GM23338 (cell line): ENCODE results near the gene LTBR. TPM values are rescaled to one million over a fixed set of nuclear protein-coding genes. Genes with fewer than 3 reads are reported as not detected.

Experiments
- ATAC-seq: fragments of 200-7000 bp; cut with Tn5 transposase; 3 replicates; pipeline ENCODE4 v1.9.1; 2020
- DNase-seq: peaks from one replicate; pipeline ENCODE4 v3.0.0-alpha.2; 2015; ENCODE audit warnings: low spot score
- H2AFZ ChIP-seq: fragments of 200-600 bp; sonication (generic); 2 replicates; pipeline ENCODE4 v1.8.0; 2016; ENCODE audit warnings: antibody characterized with exemption, mild to moderate bottlenecking, moderate library complexity
- H3F3A ChIP-seq: fragments of 200-600 bp; sonication (generic); replicated peaks from 2 replicates; pipeline ENCODE4 v1.8.0; 2017; ENCODE audit warnings: antibody characterized with exemption, mixed run types, low read depth
- H3K27ac ChIP-seq: fragments of 200-600 bp; sonication (generic); 2 replicates; pipeline ENCODE4 v1.6.1; 2016; ENCODE audit warnings: low read depth
- H3K27me3 ChIP-seq: fragments of 200-600 bp; sonication (generic); 2 replicates; pipeline ENCODE4 v1.8.0; 2016; ENCODE audit warnings: mild to moderate bottlenecking, mixed run types, moderate library complexity; ENCODE audit not compliant: insufficient read depth
- H3K36me3 ChIP-seq: fragments of 200-600 bp; sonication (generic); 2 replicates; pipeline ENCODE4 v1.8.0; 2016; ENCODE audit warnings: mild to moderate bottlenecking; ENCODE audit not compliant: insufficient read depth
- H3K4me1 ChIP-seq: fragments of 200-600 bp; sonication (generic); 2 replicates; pipeline ENCODE4 v1.8.0; 2016; ENCODE audit warnings: mild to moderate bottlenecking, moderate library complexity; ENCODE audit not compliant: insufficient read depth
- H3K4me2 ChIP-seq: fragments of 200-600 bp; sonication (generic); 2 replicates; pipeline ENCODE4 v1.7.1; 2017; ENCODE audit warnings: mixed run types
- H3K4me3 ChIP-seq: fragments of 200-600 bp; sonication (generic); 2 replicates; pipeline ENCODE4 v1.6.1; 2016; ENCODE audit warnings: mixed run types
- H3K79me2 ChIP-seq: fragments of 200-600 bp; sonication (generic); replicated peaks from 2 replicates; pipeline ENCODE4 v1.8.0; 2017; ENCODE audit warnings: mild to moderate bottlenecking; ENCODE audit not compliant: insufficient read depth
- H3K9me2 ChIP-seq: fragments of 200-600 bp; sonication (generic); 2 replicates; pipeline ENCODE4 v1.8.0; 2017; ENCODE audit not compliant: insufficient read depth
- H4K20me1 ChIP-seq: fragments of 200-600 bp; sonication (generic); replicated peaks from 2 replicates; pipeline ENCODE4 v1.8.0; 2017; ENCODE audit warnings: mild to moderate bottlenecking; ENCODE audit not compliant: insufficient read depth
- H3K27ac Mint-ChIP-seq: 2 replicates; pipeline ENCODE4 v1.8.0; 2020; ENCODE audit warnings: inconsistent platforms, mild to moderate bottlenecking, moderate library complexity, mixed read lengths
- H3K27me3 Mint-ChIP-seq: 3 replicates; pipeline ENCODE4 v1.8.0; 2022; ENCODE audit warnings: low read depth, mild to moderate bottlenecking, moderate library complexity, mixed read lengths, inconsistent platforms; ENCODE audit not compliant: insufficient read depth, poor library complexity
- H3K36me3 Mint-ChIP-seq: 3 replicates; pipeline ENCODE4 v1.8.0; 2021; ENCODE audit warnings: low read depth, mild to moderate bottlenecking, inconsistent platforms, moderate library complexity, mixed read lengths
- H3K4me1 Mint-ChIP-seq: 3 replicates; pipeline ENCODE4 v1.8.0; 2020; ENCODE audit warnings: mild to moderate bottlenecking, inconsistent platforms, mixed read lengths
- H3K4me3 Mint-ChIP-seq: 3 replicates; pipeline ENCODE4 v1.8.0; 2021; ENCODE audit warnings: moderate library complexity, mild to moderate bottlenecking, inconsistent platforms, mixed read lengths
- H3K9me3 Mint-ChIP-seq: 3 replicates; pipeline ENCODE4 v1.8.0; 2020; ENCODE audit warnings: moderate library complexity, mild to moderate bottlenecking, inconsistent platforms, mixed read lengths
- CREB1 ChIP-seq: fragments of 250-450 bp; sonication (Bioruptor Pico); IDR thresholded peaks from 2 replicates; pipeline ENCODE4 v1.5.0; 2020; ENCODE audit warnings: low read depth, mild to moderate bottlenecking, moderate library complexity
- EZH2 ChIP-seq: fragments of 200-600 bp; sonication (generic); IDR thresholded peaks from one replicate; pipeline ENCODE4 v1.8.0; 2017; ENCODE audit warnings: antibody characterized with exemption, mild to moderate bottlenecking, low read depth; ENCODE audit not compliant: unreplicated experiment
- EZH2phosphoT487 ChIP-seq: fragments of 200-600 bp; sonication (generic); IDR thresholded peaks from one replicate; pipeline ENCODE4 v1.8.1; 2018; ENCODE audit warnings: antibody characterized with exemption; ENCODE audit not compliant: unreplicated experiment
- JUNB ChIP-seq: IDR thresholded peaks from one replicate; pipeline ENCODE4 v1.6.1; 2016; ENCODE audit warnings: antibody characterized with exemption; ENCODE audit not compliant: unreplicated experiment
- NANOG ChIP-seq: IDR thresholded peaks from 2 replicates; pipeline ENCODE4 v1.6.1; 2016; ENCODE audit warnings: antibody characterized with exemption, borderline replicate concordance
- POLR2AphosphoS5 ChIP-seq: IDR thresholded peaks from 2 replicates; pipeline ENCODE4 v1.6.1; 2016; ENCODE audit warnings: antibody characterized with exemption, low read depth
- STAT1 ChIP-seq: IDR thresholded peaks from one replicate; pipeline ENCODE4 v1.6.1; 2016; ENCODE audit warnings: antibody characterized with exemption; ENCODE audit not compliant: unreplicated experiment
- ZNF114 ChIP-seq: fragments of 250-450 bp; sonication (Bioruptor Pico); IDR thresholded peaks from 2 replicates; pipeline ENCODE4 v1.5.0; 2020; ENCODE audit warnings: mild to moderate bottlenecking, moderate library complexity
- ZNF331 ChIP-seq: fragments of 250-450 bp; sonication (Bioruptor Pico); IDR thresholded peaks from 2 replicates; pipeline ENCODE4 v1.5.0; 2020; ENCODE audit warnings: low read depth, mild to moderate bottlenecking, moderate library complexity
- polyA plus RNA-seq: library from polyadenylated mRNA; unstranded; fragments of >200 nt; fragmentation: Nextera tagmentation; extraction: Ambion mirVana; gene quantifications from 2 replicates; pipeline ENCODE4 v1.2.1, GENCODE V29; 2016
- total RNA-seq: library from RNA; depleted of rRNA; stranded (reverse); fragments of >200 nt; shearing (Covaris generic); gene quantifications from 2 replicates; pipeline ENCODE4 v1.2.3, GENCODE V29; 2014
- TF ChIP-seq, protein P1 (sequence below): fragments of 250-450 bp; sonication (Bioruptor Pico); IDR thresholded peaks from 2 replicates; pipeline ENCODE4 v1.5.0; 2020; ENCODE audit warnings: mild to moderate bottlenecking, moderate library complexity
- TF ChIP-seq, protein P2 (sequence below): IDR thresholded peaks from 2 replicates; pipeline ENCODE4 v1.6.1; 2016; ENCODE audit warnings: antibody characterized with exemption
- TF ChIP-seq, protein P3 (sequence below): IDR thresholded peaks from one replicate; pipeline ENCODE4 v1.6.1; 2018; ENCODE audit warnings: antibody characterized with exemption; ENCODE audit not compliant: unreplicated experiment
- TF ChIP-seq, protein P4 (sequence below), 2 experiments: fragments of 200-600 bp in 1 of 2; sonication (generic) in 1 of 2; conservative IDR thresholded peaks; 2 replicates each; pipeline versions ENCODE4 v1.5.1 to v1.6.1; 2016 to 2017; ENCODE audit warnings: antibody characterized with exemption in 2 of 2, low read depth in 2 of 2, mild to moderate bottlenecking in 2 of 2, moderate library complexity in 1 of 2

The LTBR gene
- total and polyA plus RNA-seq, 2 experiments from 2014 or later = 6.1 to 6.8 TPM

DNA sequence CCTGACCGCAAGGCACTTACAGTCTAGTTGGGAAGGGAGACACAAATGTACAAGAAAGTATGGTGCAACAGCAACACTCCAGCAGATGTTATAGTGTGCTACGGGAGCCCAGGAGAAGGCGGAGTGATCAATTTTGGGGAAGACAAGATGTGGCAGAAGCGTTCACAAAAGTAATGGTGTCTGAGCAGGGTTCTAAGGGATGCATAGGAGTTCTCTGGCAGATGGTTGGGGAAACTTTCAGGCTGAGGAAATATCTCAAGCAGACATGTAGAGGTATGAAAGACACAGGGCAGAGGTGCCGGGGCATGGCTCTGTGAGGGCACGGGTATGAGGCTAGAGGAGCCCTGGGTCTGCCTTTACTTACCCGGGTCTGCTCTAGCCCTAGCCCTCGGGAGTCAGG lies 37.0 kb upstream of the LTBR start:
- ATAC-seq (no peak), DNase-seq (no peak)
- Mint-ChIP-seq H3K27ac (no peak overlapping the region), H3K9me3 (no peaks in the 10 kb centered on the region), H3K36me3 (peaks cover 42% of the 10 kb centered on the region), H3K4me3 (no peak overlapping the region), H3K27me3 (peaks cover 5% of the 10 kb centered on the region), H3K4me1 (peaks cover 18% of the 10 kb centered on the region)
- no peak overlapping the region for H3K4me3 ChIP-seq
- H4K20me1 ChIP-seq = no peaks in the 10 kb centered on the region
- H3K79me2 ChIP-seq = no peaks in the 10 kb centered on the region; the same call in 1 of the 2 replicates
- no peak overlapping the region for H3K27ac ChIP-seq
- H3K36me3 ChIP-seq = no peaks in the 10 kb centered on the region; the same call in 1 of the 2 replicates
- peaks cover 4% of the 10 kb centered on the region; the same call in 1 of the 2 replicates for H3K9me2 ChIP-seq
- peaks cover 21% of the 10 kb centered on the region for H3K4me1 ChIP-seq
- no peaks in the 10 kb centered on the region; the same call in 1 of the 2 replicates for H3F3A ChIP-seq
- no peak overlapping the region for H2AFZ ChIP-seq
- H3K4me2 ChIP-seq = no peak overlapping the region
- TF ChIP-seq ZNF114 (CRISPR knock-in tag) (no peak), ZNF331 (no peak), POLR2AphosphoS5 (no peak), EZH2 (no peak), JUNB (no peak), STAT1 (no peak), CREB1 (CRISPR knock-in tag) (no peak), NANOG (no peak), EZH2phosphoT487 (no peak)
- TF ChIP-seq, protein P1, sequence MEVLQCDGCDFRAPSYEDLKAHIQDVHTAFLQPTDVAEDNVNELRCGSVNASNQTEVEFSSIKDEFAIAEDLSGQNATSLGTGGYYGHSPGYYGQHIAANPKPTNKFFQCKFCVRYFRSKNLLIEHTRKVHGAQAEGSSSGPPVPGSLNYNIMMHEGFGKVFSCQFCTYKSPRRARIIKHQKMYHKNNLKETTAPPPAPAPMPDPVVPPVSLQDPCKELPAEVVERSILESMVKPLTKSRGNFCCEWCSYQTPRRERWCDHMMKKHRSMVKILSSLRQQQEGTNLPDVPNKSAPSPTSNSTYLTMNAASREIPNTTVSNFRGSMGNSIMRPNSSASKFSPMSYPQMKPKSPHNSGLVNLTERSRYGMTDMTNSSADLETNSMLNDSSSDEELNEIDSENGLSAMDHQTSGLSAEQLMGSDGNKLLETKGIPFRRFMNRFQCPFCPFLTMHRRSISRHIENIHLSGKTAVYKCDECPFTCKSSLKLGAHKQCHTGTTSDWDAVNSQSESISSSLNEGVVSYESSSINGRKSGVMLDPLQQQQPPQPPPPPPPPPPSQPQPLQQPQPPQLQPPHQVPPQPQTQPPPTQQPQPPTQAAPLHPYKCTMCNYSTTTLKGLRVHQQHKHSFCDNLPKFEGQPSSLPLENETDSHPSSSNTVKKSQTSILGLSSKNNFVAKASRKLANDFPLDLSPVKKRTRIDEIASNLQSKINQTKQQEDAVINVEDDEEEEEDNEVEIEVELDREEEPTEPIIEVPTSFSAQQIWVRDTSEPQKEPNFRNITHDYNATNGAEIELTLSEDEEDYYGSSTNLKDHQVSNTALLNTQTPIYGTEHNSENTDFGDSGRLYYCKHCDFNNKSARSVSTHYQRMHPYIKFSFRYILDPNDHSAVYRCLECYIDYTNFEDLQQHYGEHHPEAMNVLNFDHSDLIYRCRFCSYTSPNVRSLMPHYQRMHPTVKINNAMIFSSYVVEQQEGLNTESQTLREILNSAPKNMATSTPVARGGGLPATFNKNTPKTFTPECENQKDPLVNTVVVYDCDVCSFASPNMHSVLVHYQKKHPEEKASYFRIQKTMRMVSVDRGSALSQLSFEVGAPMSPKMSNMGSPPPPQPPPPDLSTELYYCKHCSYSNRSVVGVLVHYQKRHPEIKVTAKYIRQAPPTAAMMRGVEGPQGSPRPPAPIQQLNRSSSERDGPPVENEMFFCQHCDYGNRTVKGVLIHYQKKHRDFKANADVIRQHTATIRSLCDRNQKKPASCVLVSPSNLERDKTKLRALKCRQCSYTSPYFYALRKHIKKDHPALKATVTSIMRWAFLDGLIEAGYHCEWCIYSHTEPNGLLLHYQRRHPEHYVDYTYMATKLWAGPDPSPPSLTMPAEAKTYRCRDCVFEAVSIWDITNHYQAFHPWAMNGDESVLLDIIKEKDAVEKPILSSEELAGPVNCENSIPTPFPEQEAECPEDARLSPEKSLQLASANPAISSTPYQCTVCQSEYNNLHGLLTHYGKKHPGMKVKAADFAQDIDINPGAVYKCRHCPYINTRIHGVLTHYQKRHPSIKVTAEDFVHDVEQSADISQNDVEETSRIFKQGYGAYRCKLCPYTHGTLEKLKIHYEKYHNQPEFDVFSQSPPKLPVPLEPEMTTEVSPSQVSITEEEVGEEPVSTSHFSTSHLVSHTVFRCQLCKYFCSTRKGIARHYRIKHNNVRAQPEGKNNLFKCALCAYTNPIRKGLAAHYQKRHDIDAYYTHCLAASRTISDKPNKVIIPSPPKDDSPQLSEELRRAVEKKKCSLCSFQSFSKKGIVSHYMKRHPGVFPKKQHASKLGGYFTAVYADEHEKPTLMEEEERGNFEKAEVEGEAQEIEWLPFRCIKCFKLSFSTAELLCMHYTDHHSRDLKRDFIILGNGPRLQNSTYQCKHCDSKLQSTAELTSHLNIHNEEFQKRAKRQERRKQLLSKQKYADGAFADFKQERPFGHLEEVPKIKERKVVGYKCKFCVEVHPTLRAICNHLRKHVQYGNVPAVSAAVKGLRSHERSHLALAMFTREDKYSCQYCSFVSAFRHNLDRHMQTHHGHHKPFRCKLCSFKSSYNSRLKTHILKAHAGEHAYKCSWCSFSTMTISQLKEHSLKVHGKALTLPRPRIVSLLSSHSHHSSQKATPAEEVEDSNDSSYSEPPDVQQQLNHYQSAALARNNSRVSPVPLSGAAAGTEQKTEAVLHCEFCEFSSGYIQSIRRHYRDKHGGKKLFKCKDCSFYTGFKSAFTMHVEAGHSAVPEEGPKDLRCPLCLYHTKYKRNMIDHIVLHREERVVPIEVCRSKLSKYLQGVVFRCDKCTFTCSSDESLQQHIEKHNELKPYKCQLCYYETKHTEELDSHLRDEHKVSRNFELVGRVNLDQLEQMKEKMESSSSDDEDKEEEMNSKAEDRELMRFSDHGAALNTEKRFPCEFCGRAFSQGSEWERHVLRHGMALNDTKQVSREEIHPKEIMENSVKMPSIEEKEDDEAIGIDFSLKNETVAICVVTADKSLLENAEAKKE = no peak
- TF ChIP-seq, protein P2, sequence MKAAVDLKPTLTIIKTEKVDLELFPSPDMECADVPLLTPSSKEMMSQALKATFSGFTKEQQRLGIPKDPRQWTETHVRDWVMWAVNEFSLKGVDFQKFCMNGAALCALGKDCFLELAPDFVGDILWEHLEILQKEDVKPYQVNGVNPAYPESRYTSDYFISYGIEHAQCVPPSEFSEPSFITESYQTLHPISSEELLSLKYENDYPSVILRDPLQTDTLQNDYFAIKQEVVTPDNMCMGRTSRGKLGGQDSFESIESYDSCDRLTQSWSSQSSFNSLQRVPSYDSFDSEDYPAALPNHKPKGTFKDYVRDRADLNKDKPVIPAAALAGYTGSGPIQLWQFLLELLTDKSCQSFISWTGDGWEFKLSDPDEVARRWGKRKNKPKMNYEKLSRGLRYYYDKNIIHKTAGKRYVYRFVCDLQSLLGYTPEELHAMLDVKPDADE = no peak
- TF ChIP-seq, protein P3, sequence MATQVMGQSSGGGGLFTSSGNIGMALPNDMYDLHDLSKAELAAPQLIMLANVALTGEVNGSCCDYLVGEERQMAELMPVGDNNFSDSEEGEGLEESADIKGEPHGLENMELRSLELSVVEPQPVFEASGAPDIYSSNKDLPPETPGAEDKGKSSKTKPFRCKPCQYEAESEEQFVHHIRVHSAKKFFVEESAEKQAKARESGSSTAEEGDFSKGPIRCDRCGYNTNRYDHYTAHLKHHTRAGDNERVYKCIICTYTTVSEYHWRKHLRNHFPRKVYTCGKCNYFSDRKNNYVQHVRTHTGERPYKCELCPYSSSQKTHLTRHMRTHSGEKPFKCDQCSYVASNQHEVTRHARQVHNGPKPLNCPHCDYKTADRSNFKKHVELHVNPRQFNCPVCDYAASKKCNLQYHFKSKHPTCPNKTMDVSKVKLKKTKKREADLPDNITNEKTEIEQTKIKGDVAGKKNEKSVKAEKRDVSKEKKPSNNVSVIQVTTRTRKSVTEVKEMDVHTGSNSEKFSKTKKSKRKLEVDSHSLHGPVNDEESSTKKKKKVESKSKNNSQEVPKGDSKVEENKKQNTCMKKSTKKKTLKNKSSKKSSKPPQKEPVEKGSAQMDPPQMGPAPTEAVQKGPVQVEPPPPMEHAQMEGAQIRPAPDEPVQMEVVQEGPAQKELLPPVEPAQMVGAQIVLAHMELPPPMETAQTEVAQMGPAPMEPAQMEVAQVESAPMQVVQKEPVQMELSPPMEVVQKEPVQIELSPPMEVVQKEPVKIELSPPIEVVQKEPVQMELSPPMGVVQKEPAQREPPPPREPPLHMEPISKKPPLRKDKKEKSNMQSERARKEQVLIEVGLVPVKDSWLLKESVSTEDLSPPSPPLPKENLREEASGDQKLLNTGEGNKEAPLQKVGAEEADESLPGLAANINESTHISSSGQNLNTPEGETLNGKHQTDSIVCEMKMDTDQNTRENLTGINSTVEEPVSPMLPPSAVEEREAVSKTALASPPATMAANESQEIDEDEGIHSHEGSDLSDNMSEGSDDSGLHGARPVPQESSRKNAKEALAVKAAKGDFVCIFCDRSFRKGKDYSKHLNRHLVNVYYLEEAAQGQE = no peak
- TF ChIP-seq, protein P4, sequence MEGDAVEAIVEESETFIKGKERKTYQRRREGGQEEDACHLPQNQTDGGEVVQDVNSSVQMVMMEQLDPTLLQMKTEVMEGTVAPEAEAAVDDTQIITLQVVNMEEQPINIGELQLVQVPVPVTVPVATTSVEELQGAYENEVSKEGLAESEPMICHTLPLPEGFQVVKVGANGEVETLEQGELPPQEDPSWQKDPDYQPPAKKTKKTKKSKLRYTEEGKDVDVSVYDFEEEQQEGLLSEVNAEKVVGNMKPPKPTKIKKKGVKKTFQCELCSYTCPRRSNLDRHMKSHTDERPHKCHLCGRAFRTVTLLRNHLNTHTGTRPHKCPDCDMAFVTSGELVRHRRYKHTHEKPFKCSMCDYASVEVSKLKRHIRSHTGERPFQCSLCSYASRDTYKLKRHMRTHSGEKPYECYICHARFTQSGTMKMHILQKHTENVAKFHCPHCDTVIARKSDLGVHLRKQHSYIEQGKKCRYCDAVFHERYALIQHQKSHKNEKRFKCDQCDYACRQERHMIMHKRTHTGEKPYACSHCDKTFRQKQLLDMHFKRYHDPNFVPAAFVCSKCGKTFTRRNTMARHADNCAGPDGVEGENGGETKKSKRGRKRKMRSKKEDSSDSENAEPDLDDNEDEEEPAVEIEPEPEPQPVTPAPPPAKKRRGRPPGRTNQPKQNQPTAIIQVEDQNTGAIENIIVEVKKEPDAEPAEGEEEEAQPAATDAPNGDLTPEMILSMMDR (conservative IDR thresholded peaks at IDR 0.05; ENCODE audit: low read depth in 2 of 2) = no peak
- no peaks in the 10 kb centered on the region for H3K27me3 ChIP-seq
